K562 (cell line): ENCODE results near the gene PNPLA2. TPM values are rescaled to one million over a fixed set of nuclear protein-coding genes. Genes with fewer than 3 reads are reported as not detected.

Source experiments
- CEBPB ChIP-seq: fragments of 450-650 bp; IDR thresholded peaks from 2 replicates; pipeline ENCODE4 v1.6.1; 2016; ENCODE audit warnings: missing genetic modification characterization, missing compliant biosample characterization
- DACH1 ChIP-seq: fragments of 450-650 bp; IDR thresholded peaks from 2 replicates; pipeline ENCODE4 v1.6.1; 2018; ENCODE audit not compliant: partially characterized antibody
- HDAC2 ChIP-seq: fragments of 450-650 bp; IDR thresholded peaks from 2 replicates; pipeline ENCODE4 v1.6.1; 2016; ENCODE audit warnings: mild to moderate bottlenecking
- HNRNPUL1 ChIP-seq: fragments of 200-400 bp; formaldehyde crosslinking; IDR thresholded peaks from 2 replicates; pipeline ENCODE4 v1.6.1; 2017; ENCODE audit warnings: low read length
- SAFB2 ChIP-seq: fragments of 200-400 bp; formaldehyde crosslinking; IDR thresholded peaks from 2 replicates; pipeline ENCODE4 v1.6.1; 2018; ENCODE audit warnings: borderline replicate concordance, low read length, low read depth, moderate library complexity; ENCODE audit not compliant: severe bottlenecking
- SIN3A ChIP-seq, 2 experiments: fragments of 150-350 bp in 1 of 2; IDR thresholded peaks; 2 replicates each; pipeline ENCODE4 v1.6.1; 2011 to 2016; ENCODE audit warnings: borderline replicate concordance in 2 of 2, low read depth in 2 of 2, low read length in 2 of 2, mild to moderate bottlenecking in 2 of 2, moderate library complexity in 2 of 2; ENCODE audit not compliant: control insufficient read depth in 1 of 2
- SLC30A9 ChIP-seq: fragments of 250-450 bp; sonication (Bioruptor Pico); IDR thresholded peaks from 2 replicates; pipeline ENCODE4 v1.8.0; 2022; ENCODE audit warnings: mild to moderate bottlenecking, moderate library complexity
- SMARCE1 ChIP-seq: fragments of 450-650 bp; IDR thresholded peaks from 2 replicates; pipeline ENCODE4 v1.7.1; 2016; ENCODE audit warnings: mild to moderate bottlenecking
- SP1 ChIP-seq: sonication (generic); formaldehyde crosslinking; IDR thresholded peaks from 2 replicates; pipeline ENCODE4 v1.8.1; 2022; ENCODE audit warnings: mild to moderate bottlenecking, missing genetic modification reagents
- SUPT5H ChIP-seq: fragments of 450-650 bp; IDR thresholded peaks from 2 replicates; pipeline ENCODE4 v1.6.1; 2016
- TBP ChIP-seq: optimal IDR thresholded peaks from 2 replicates; pipeline ENCODE3; 2011; ENCODE audit warnings: low read depth, low read length, improper control_type of control experiment
- ZNF143 ChIP-seq: sonication (generic); formaldehyde crosslinking; IDR thresholded peaks from 2 replicates; pipeline ENCODE4 v1.9.0; 2022; ENCODE audit warnings: mild to moderate bottlenecking, missing genetic modification reagents
- polyA plus RNA-seq, 8 experiments: library from polyadenylated mRNA; depleted of rRNA in 4 of 8; stranded (reverse) in 5 of 8; unstranded in 3 of 8; fragments of >200 nt; fragmentation: Nextera tagmentation in 2 of 8; fragmentation: Illumina TruSeq in 1 of 8; extraction: Ambion mirVana in 2 of 8; extraction: Trizol in 1 of 8; gene quantifications; 2 replicates each; pipeline versions ENCODE4 v1.2.1 to v1.2.3, GENCODE V29; 2011 to 2014; ENCODE audit warnings: inconsistent platforms in 1 of 8, missing spikeins in 1 of 8
- total RNA-seq, 7 experiments: library from RNA; depleted of rRNA in 6 of 7; stranded (reverse); fragments of >200 nt in 6 of 7; fragmentation: Illumina TruSeq in 2 of 7; extraction: Trizol in 2 of 7; gene quantifications; 2 replicates each; pipeline versions ENCODE4 v1.2.1 to v1.2.3, GENCODE V29; 2011 to 2021; ENCODE audit warnings: low replicate concordance in 1 of 7
- TF ChIP-seq, protein P1 (sequence below), 3 experiments: fragments of 200-800 bp in 1 of 3; sonication (Bioruptor generic) in 1 of 3; sonication (generic) in 1 of 3; formaldehyde crosslinking in 1 of 3; IDR thresholded peaks; 2 replicates each; pipeline versions ENCODE4 v1.6.1 to v1.8.0; 2016 to 2022; ENCODE audit warnings: mild to moderate bottlenecking in 2 of 3, missing compliant biosample characterization in 2 of 3, missing genetic modification characterization in 2 of 3, missing genetic modification reagents in 1 of 3
- TF ChIP-seq, protein P2 (sequence below), 2 experiments: fragments of 450-650 bp in 1 of 2; sonication (generic) in 1 of 2; formaldehyde crosslinking in 1 of 2; IDR thresholded peaks; 2 replicates each; pipeline versions ENCODE4 v1.7.1 to v1.9.0; 2016 to 2022; ENCODE audit warnings: inconsistent platforms in 1 of 2, mild to moderate bottlenecking in 1 of 2, missing genetic modification reagents in 1 of 2
- TF ChIP-seq, protein P3 (sequence below): sonication (generic); formaldehyde crosslinking; IDR thresholded peaks from 2 replicates; pipeline ENCODE4 v1.5.0; 2020; ENCODE audit warnings: missing genetic modification reagents

Gene PNPLA2
- total and polyA plus RNA-seq, 9 of the 15 experiments (the other 6 are each of a cell fraction or from before 2014, with no cell fraction given): 0.39 to 87.1 (median 8.4) TPM

DNA sequence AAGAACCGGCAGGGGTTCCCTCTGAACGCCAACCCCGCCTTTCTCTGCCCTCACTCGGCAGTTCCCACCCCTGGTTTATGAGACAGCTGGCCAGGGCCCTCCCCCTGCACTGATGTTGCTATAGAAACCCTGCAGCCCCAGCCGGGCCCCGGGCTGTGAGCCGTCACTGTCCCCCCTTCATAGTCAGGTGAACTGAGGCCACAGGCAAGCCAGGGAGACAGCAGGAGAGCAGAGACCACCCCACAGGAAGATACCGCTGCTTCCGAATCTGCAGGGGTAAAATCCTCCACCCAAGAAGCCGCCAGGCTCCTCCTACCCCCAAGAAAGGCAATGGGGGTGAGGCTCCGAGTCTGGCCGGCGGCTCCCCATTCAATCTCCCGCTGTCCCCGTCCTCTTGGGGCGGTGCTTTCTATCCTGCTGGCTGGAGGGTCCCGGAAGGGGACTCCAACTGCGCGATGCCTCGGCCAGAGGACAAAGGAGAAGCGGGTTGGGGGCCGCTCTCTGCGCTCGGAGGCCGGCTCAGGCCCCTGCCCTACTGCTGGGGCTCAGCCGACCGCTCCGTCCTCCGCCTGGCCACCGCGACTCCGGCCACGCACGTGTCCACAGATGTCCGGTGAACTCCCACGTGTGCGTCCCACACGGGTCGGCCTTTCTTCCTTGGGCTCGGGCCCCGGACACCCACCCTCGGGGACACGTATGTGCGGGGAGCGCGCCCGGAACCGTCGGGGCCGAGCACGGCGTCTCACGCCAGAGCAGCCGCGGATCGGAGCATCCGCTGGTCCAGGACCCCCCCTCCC is 21.2 kb upstream of the PNPLA2 start (continued):
- TF ChIP-seq, protein P1, sequence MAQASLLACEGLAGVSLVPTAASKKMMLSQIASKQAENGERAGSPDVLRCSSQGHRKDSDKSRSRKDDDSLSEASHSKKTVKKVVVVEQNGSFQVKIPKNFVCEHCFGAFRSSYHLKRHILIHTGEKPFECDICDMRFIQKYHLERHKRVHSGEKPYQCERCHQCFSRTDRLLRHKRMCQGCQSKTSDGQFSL (CRISPR knock-in tag; IDR thresholded peaks at IDR 0.05): peak; percentile 78
- TF ChIP-seq, protein P1 (tag; IDR thresholded peaks at IDR 0.05): 0 out of 4 replicates have a peak, but pooled peaks of 1 of the 2 experiments have one; percentile 41
- TF ChIP-seq ZNF143 (CRISPR knock-in tag): peak; percentile 40; the same call in 1 of the 2 replicates
- no peak for TF ChIP-seq SAFB2
- TF ChIP-seq SLC30A9 (CRISPR knock-in tag): no peak
- peak; percentile 35 for TF ChIP-seq SUPT5H
- TF ChIP-seq HNRNPUL1: no peak
- TF ChIP-seq TBP: peak; percentile 29
- TF ChIP-seq SIN3A (IDR thresholded peaks at IDR 0.05; ENCODE audit: borderline replicate concordance in 2 of 2, control insufficient read depth in 1 of 2, low read depth in 2 of 2, low read length in 2 of 2): peak; percentile 89 to 94; a peak in 3 of 4 replicates
- TF ChIP-seq SP1 (CRISPR knock-in tag): peak; percentile 34; the same call in 1 of the 2 replicates
- TF ChIP-seq CEBPB (tag): no peak
- TF ChIP-seq HDAC2: peak; percentile 30; the same call in 1 of the 2 replicates
- TF ChIP-seq, protein P2, sequence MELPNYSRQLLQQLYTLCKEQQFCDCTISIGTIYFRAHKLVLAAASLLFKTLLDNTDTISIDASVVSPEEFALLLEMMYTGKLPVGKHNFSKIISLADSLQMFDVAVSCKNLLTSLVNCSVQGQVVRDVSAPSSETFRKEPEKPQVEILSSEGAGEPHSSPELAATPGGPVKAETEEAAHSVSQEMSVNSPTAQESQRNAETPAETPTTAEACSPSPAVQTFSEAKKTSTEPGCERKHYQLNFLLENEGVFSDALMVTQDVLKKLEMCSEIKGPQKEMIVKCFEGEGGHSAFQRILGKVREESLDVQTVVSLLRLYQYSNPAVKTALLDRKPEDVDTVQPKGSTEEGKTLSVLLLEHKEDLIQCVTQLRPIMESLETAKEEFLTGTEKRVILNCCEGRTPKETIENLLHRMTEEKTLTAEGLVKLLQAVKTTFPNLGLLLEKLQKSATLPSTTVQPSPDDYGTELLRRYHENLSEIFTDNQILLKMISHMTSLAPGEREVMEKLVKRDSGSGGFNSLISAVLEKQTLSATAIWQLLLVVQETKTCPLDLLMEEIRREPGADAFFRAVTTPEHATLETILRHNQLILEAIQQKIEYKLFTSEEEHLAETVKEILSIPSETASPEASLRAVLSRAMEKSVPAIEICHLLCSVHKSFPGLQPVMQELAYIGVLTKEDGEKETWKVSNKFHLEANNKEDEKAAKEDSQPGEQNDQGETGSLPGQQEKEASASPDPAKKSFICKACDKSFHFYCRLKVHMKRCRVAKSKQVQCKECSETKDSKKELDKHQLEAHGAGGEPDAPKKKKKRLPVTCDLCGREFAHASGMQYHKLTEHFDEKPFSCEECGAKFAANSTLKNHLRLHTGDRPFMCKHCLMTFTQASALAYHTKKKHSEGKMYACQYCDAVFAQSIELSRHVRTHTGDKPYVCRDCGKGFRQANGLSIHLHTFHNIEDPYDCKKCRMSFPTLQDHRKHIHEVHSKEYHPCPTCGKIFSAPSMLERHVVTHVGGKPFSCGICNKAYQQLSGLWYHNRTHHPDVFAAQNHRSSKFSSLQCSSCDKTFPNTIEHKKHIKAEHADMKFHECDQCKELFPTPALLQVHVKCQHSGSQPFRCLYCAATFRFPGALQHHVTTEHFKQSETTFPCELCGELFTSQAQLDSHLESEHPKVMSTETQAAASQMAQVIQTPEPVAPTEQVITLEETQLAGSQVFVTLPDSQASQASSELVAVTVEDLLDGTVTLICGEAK (IDR thresholded peaks at IDR 0.05): peak; percentile 22; the same call in 1 of the 2 replicates
- TF ChIP-seq, protein P2 (CRISPR knock-in tag; IDR thresholded peaks at IDR 0.05): peak; percentile 8; the same call in 1 of the 2 replicates
- TF ChIP-seq DACH1: peak; percentile 65
- TF ChIP-seq, protein P3, sequence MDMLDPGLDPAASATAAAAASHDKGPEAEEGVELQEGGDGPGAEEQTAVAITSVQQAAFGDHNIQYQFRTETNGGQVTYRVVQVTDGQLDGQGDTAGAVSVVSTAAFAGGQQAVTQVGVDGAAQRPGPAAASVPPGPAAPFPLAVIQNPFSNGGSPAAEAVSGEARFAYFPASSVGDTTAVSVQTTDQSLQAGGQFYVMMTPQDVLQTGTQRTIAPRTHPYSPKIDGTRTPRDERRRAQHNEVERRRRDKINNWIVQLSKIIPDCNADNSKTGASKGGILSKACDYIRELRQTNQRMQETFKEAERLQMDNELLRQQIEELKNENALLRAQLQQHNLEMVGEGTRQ: peak; percentile 29; the same call in 1 of the 2 replicates
- no peak for TF ChIP-seq SMARCE1
